SK-N-DZ (cell line): ENCODE data around the gene NDUFAF2.
"Not testable (repeated sequence)": the region's sequence is repeated elsewhere in the genome, so short reads cannot be mapped to it uniquely, and the experiment has no call there.

Source experiments
- DNase-seq: peaks from one replicate; pipeline ENCODE4 v3.0.0-alpha.2; 2015; ENCODE audit warnings: low spot score

NDUFAF2 gene

GRCh38 chr5:61047346-61047745, 102.3 kb downstream of the NDUFAF2 start:
- no peak for DNase-seq

- DNase-seq: no peak
These were observed 103.5 kb downstream of the NDUFAF2 start for GRCh38 chr5:61048534-61048933.

DNA sequence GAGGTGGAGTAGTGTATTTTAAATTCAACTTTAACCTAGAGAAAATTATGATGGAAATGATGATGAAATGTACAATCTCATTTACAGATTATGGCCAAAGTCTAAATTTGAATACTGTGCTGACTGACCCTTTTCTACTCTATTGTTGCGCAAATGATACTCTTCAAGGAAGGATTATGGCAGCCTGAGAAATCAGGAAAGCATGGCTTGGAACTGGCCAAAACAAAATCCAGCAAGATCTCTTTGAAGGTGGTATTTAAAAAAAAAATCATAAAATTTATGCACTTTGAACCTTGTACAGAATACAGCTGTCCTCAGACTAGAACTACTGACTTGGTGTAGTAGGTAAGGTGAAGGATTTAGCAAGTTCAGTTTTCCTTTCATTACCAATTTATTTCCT, 105.3 kb downstream of the NDUFAF2 start:
- no peak for DNase-seq

DNA sequence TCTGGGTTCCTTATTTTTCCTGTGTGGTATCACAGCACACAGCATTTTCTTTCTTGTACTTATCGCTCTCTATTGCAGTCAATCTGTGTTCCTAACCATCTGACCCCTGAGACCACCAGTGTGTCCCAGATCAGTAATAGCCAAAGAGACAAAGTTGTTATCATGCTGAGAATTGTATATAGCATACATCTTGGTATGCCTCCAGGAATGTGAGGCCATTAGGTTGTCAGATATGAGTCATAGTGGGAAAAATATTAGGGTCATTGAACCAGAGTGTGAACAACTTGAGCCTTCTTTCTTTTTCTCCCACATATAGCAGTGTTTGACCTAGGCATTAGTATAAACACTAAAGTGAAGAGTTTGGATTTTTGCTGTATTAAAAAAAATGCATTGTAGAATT, 106.3 kb downstream of the NDUFAF2 start:
- no peak for DNase-seq

- DNase-seq: no peak
These were observed 107.9 kb downstream of the NDUFAF2 start for GRCh38 chr5:61052882-61053281.

DNA sequence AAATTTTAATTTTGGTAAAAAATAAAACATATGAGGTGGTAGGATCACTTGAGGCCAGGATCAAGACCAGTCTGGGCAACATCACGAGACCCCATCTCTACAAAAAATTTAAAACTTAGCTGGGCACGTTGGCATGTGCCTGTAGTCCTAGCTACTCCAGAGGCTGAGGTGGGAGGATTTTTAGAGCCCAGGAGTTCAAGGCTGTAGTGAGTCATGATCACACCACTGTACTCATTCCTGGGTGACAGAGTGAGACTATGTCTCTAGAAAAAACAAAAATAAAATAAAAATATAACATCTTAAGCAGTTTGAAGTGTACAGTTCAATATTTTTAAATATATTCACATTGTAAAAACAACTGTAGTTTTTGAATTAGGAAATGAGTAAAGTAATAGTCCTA, 108.9 kb downstream of the NDUFAF2 start:
- no peak for DNase-seq

DNA sequence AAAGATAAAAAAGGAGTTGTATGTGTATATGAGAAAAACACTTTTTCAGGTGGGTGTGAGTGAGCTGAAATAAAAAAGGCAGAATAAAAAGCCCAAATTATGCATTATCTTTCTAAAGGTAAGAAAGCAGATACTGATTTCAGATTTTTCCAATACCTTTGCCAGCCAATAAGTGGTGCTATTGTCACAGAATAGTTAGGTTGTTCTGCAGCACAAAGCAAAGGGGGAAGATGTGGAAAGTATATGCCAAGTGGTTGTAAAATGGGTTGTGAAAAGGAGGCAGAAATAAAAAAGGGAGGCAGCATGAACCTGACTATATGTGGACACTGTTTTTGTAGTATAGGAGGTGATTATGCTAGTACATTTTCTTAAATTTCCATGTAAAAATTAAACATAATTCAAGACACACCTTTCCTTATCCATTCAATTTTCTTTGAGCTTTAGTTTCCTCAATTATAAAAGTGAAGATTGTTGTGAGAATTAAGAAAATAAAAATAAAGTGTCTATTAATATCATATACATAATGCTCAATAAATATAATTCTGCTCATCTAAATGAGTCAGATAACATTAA, 110.5 kb downstream of the NDUFAF2 start:
- peak; percentile 59 for DNase-seq

- DNase-seq: no peak
These were observed 114.5 kb downstream of the NDUFAF2 start for GRCh38 chr5:61059499-61059898.

- no peak for DNase-seq
These were observed 124.1 kb downstream of the NDUFAF2 start for GRCh38 chr5:61069150-61069549.

DNA sequence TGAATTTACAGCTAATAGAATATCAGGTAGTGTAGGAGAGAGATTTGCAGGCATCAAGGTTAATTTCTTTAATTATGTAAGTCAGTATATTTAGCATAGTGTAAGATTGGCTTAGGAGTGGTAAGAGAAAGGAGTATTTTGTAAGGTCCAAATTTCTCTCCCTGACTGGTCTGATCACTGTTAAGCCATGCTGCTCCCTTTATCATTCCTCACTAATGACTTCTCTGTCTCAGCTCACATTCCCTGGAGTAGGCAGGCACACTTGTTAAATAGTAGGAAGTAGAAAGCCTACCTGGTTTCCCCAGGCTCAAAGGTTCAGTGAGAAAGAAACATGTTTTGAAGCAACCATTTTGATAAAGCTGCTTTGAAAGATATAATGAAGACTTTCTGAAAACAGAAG, 126.5 kb downstream of the NDUFAF2 start:
- no peak for DNase-seq

DNA sequence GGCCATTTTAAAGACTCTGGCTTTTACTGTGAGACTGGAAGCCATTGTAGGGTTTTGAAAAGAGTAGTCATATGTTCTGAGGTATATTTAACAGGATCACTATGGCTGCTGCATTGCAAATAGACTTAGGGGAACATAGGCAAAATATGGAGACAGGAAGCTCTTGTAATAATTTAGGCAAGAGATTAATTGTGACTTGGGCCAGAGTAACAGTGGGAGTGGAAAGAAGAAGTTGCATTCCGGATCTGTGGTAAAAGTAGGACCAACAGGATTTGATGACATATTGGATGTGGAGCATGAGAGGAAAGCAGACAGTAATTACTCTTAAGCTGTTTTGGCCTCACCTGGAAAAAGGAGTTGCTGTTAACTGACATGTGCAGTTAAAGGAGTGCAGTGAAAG, 131.6 kb downstream of the NDUFAF2 start:
- DNase-seq: no peak

GRCh38 chr5:61081741-61082140, 136.7 kb downstream of the NDUFAF2 start:
- no peak for DNase-seq

- no peak for DNase-seq
These were observed 137.7 kb downstream of the NDUFAF2 start for GRCh38 chr5:61082516-61083280.

- no peak for DNase-seq
These were observed 139.7 kb downstream of the NDUFAF2 start for GRCh38 chr5:61084658-61085057.

GRCh38 chr5:61085885-61086284, 140.9 kb downstream of the NDUFAF2 start:
- no peak for DNase-seq

DNA sequence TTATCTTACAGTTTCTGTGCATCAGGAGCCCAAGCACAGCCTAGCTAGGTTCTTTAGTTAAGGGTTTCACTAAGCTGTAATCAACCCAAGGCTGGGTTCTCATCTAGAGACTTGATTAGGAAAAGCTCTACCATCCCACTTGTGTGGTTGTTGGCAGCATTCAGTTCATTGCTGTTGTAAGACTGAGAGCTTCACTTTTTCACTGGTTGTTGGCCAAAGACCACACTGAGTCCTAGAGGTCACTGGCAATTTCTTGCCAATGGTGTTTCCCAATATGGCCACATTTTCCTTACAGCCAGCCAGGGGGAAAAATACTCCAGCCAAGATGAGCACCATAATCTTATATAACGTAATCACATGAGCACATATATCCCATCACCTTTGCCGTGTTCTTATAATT, 142.9 kb downstream of the NDUFAF2 start:
- DNase-seq: no peak

GRCh38 chr5:61089351-61089750, 144.3 kb downstream of the NDUFAF2 start:
- DNase-seq: no peak

GRCh38 chr5:61093046-61093771, 148.2 kb downstream of the NDUFAF2 start:
- not testable (repeated sequence) for DNase-seq

DNA sequence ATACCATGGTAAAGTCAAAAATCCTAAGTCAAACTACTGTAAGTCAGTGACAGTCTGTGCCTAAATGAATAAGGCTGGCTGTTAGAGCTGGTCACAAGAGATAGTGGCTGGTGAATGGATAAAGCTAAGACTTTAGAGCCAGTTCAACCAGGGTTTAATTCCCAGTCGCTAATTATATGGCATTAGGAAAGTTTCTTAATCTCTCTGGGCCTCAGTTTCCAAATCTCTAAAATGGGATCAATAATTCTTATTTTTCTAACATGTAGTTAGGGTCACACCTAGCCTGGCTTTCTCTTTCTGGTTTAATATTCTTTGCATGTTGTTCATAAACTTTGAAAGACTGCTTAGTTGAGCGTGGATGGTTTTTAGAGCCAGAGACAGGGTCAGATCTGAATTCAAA, 152.5 kb downstream of the NDUFAF2 start:
- DNase-seq: no peak

DNA sequence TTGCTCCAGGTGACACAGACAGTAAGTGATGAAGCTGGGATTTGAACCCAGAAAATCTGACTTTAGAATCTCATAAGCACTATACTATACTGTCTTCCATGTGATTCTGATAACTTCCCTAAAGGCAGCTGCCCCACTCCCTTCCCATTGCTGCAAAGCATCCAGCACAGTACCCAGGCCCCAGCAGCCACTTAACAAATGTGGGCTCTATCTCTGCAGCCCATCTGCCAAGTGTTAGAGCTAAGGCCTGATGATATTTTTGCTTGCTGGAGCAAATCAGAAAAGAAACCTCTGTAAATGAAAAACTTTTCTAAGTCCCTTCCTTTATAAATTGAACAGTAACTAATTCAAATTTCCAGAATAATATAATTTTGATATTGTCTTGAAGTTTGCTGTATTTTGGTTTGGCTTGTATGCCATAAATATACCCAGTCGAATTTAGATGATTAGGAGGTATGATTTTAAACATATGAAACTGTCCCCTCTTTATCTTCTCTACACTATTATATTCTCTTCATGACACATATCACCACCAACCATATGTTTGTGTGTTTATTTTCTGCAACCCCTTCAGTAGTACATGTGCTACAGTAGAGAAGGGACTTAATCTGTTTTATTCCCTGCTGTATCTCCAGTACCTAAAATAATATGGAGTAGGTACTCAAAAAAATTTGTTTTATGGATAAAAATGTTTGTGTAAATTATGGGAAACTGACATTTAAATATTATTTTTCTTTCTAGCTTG, 153.4 kb downstream of the NDUFAF2 start:
- DNase-seq: peak; percentile 16

DNA sequence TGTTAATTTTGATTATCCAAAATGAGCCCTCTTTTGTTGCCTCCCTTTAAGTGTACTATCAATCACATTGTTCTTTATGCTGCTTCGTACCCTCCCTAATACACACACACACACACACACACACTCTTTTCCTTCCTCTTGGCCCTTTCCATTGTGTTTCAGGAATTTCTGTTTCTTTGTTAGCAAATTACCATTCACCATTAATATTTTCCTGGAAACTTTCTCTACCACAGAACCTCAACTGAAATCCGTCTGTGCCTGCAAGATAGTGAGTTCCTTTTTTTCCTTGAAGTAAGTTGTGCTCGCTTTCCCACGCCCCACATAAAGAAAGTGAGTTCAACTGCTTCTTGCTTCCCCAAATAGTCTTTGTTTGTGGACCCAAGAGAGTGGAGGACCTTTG, 155.4 kb downstream of the NDUFAF2 start:
- no peak for DNase-seq

- no peak for DNase-seq
These were observed 169.4 kb downstream of the NDUFAF2 start for GRCh38 chr5:61114441-61114840.
